SK-N-SH (cell line): ENCODE results near the gene ZC2HC1C. TPM values are rescaled to one million over a fixed set of nuclear protein-coding genes. Genes with fewer than 3 reads are reported as not detected.
A peak's percentile ranks its signal among the peaks of the same experiment; 100 is the strongest.
"Not testable (repeated sequence)": the region's sequence is repeated elsewhere in the genome, so short reads cannot be mapped to it uniquely, and the experiment has no call there.

Experiments
- CTCF ChIA-PET: fragments of 300-600, 350-600 bp; formaldehyde crosslinking; extraction: SDS; loops from one replicate; lab custom pipeline; 2021; lab: Yijun Ruan, JAX
- POLR2A ChIA-PET: fragments of 350-600 bp; sonication (Branson Sonifier 250); formaldehyde crosslinking; extraction: SDS; loops from one replicate; lab custom pipeline; 2020; ENCODE audit warnings: antibody characterized with exemption, inconsistent platforms; lab: Yijun Ruan, JAX
- DNase-seq: peaks from one replicate; pipeline ENCODE4 v3.0.0; 2012
- H2AFZ ChIP-seq: fragments of 200-600 bp; sonication (generic); 2 replicates; pipeline ENCODE4 v1.8.1; 2016; ENCODE audit warnings: antibody characterized with exemption, mild to moderate bottlenecking, low read depth
- H3F3A ChIP-seq: fragments of 200-600 bp; sonication (generic); replicated peaks from 2 replicates; pipeline ENCODE3; 2016; ENCODE audit warnings: antibody characterized with exemption, mild to moderate bottlenecking; ENCODE audit not compliant: insufficient read depth
- H3K27ac ChIP-seq, 2 experiments: fragments of 200-500 bp in 1 of 2; fragments of 200-600 bp in 1 of 2; sonication (Bioruptor generic) in 1 of 2; sonication (generic), shearing (Covaris generic) in 1 of 2; 2 replicates each; pipeline versions ENCODE4 v1.5.1 to v1.6.1; 2014 to 2016; ENCODE audit warnings: low read depth in 2 of 2, inconsistent platforms in 1 of 2, low read length in 1 of 2, mild to moderate bottlenecking in 1 of 2, mixed read lengths in 1 of 2
- H3K27me3 ChIP-seq: fragments of 200-600 bp; sonication (generic), shearing (Covaris generic); 2 replicates; pipeline ENCODE4 v1.6.1; 2016; ENCODE audit warnings: mixed run types; ENCODE audit not compliant: insufficient read depth
- H3K36me3 ChIP-seq, 2 experiments: fragments of 200-500 bp in 1 of 2; fragments of 200-600 bp in 1 of 2; sonication (Bioruptor generic) in 1 of 2; sonication (generic) in 1 of 2; replicated peaks in 1 of 2; 2 replicates each; pipeline versions ENCODE3 to v1.5.1; 2014 to 2016; ENCODE audit warnings: low read length in 1 of 2, mild to moderate bottlenecking in 1 of 2; ENCODE audit not compliant: insufficient read depth in 2 of 2, control insufficient read depth in 1 of 2
- H3K4me1 ChIP-seq, 2 experiments: fragments of 200-500 bp in 1 of 2; fragments of 200-600 bp in 1 of 2; sonication (Bioruptor generic) in 1 of 2; sonication (generic), shearing (Covaris generic) in 1 of 2; 2 replicates each; pipeline versions ENCODE4 v1.5.1 to v1.6.1; 2014 to 2016; ENCODE audit warnings: low read depth in 1 of 2, low read length in 1 of 2, mixed run types in 1 of 2; ENCODE audit not compliant: insufficient read depth in 2 of 2, control insufficient read depth in 1 of 2
- H3K4me2 ChIP-seq: fragments of 200-600 bp; sonication (generic), shearing (Covaris generic); 2 replicates; pipeline ENCODE4 v1.6.1; 2017; ENCODE audit warnings: mixed run types
- H3K4me3 ChIP-seq, 2 experiments: fragments of 200-500 bp in 1 of 2; fragments of 200-600 bp in 1 of 2; sonication (Bioruptor generic) in 1 of 2; sonication (generic), shearing (Covaris generic) in 1 of 2; 2 replicates each; pipeline versions ENCODE4 v1.5.1 to v1.8.1; 2014 to 2016; ENCODE audit warnings: low read depth in 2 of 2, inconsistent platforms in 1 of 2, low read length in 1 of 2, mild to moderate bottlenecking in 1 of 2, mixed read lengths in 1 of 2, moderate library complexity in 1 of 2
- H3K79me2 ChIP-seq: fragments of 200-600 bp; sonication (generic); 2 replicates; pipeline ENCODE4 v1.8.1; 2017; ENCODE audit warnings: mild to moderate bottlenecking; ENCODE audit not compliant: insufficient read depth
- H3K9ac ChIP-seq: fragments of 200-600 bp; sonication (generic); 2 replicates; pipeline ENCODE4 v1.6.1; 2017; ENCODE audit warnings: mixed run types
- H3K9me2 ChIP-seq: fragments of 200-600 bp; sonication (generic); 2 replicates; pipeline ENCODE4 v1.6.1; 2017; ENCODE audit warnings: mixed run types
- H3K9me3 ChIP-seq: fragments of 200-600 bp; sonication (generic); 2 replicates; pipeline ENCODE4 v1.6.1; 2017; ENCODE audit warnings: mixed run types, mild to moderate bottlenecking, moderate library complexity
- H4K20me1 ChIP-seq: fragments of 200-600 bp; sonication (generic); 2 replicates; pipeline ENCODE4 v1.6.1; 2017; ENCODE audit warnings: mild to moderate bottlenecking, mixed run types; ENCODE audit not compliant: insufficient read depth
- ELF1 ChIP-seq: IDR thresholded peaks from 2 replicates; pipeline ENCODE4 v1.4.0; 2012
- EP300 ChIP-seq, 2 experiments: IDR thresholded peaks; 2 replicates each; pipeline versions ENCODE4 v1.4.0 to v1.6.1; 2012; ENCODE audit warnings: borderline replicate concordance in 1 of 2, low read depth in 1 of 2, low read length in 1 of 2
- GATA2 ChIP-seq: sonication (generic); formaldehyde crosslinking; IDR thresholded peaks from 2 replicates; pipeline ENCODE4 v1.5.0; 2020; ENCODE audit warnings: mild to moderate bottlenecking, missing genetic modification reagents
- IRF3 ChIP-seq: fragments of 150-350 bp; IDR thresholded peaks from 2 replicates; pipeline ENCODE4 v1.6.1; 2016; ENCODE audit warnings: mild to moderate bottlenecking, low read depth, low read length
- JUND ChIP-seq: IDR thresholded peaks from 2 replicates; pipeline ENCODE4 v1.4.0; 2012
- MXI1 ChIP-seq: IDR thresholded peaks from 2 replicates; pipeline ENCODE4 v1.6.1; 2012; ENCODE audit warnings: mild to moderate bottlenecking, low read depth, low read length, improper control_type of control experiment
- POLR2AphosphoS5 ChIP-seq: IDR thresholded peaks from 2 replicates; pipeline ENCODE4 v1.6.1; 2012; ENCODE audit warnings: low read depth, low read length
- RCOR1 ChIP-seq: fragments of 150-350 bp; IDR thresholded peaks from 2 replicates; pipeline ENCODE4 v1.6.1; 2017; ENCODE audit warnings: antibody characterized with exemption, low read length
- RXRA ChIP-seq: IDR thresholded peaks from 2 replicates; pipeline ENCODE4 v1.4.0; 2012; ENCODE audit warnings: low read depth, mild to moderate bottlenecking, borderline replicate concordance
- SIN3A ChIP-seq: IDR thresholded peaks from 2 replicates; pipeline ENCODE4 v1.6.1; 2012; ENCODE audit warnings: low read depth, mild to moderate bottlenecking, low read length, moderate library complexity, borderline replicate concordance
- TCF12 ChIP-seq: IDR thresholded peaks from 2 replicates; pipeline ENCODE4 v1.4.0; 2012
- USF1 ChIP-seq: IDR thresholded peaks from 2 replicates; pipeline ENCODE4 v1.4.0; 2012; ENCODE audit warnings: low read depth, borderline replicate concordance
- YY1 ChIP-seq: IDR thresholded peaks from 2 replicates; pipeline ENCODE4 v1.4.0; 2012; ENCODE audit warnings: low read depth, mild to moderate bottlenecking
- WGBS: methylation state at CpG from one replicate; pipeline ENCODE4 v1.1.6; 2017; ENCODE audit warnings: low lambda C conversion rate; 5-methylcytosine and 5-hydroxymethylcytosine counted together
- polyA plus RNA-seq, 3 experiments: library from polyadenylated mRNA; depleted of rRNA; stranded (reverse); fragments of >200 nt; gene quantifications; 2 replicates each; pipeline ENCODE4 v1.2.3, GENCODE V29; 2012
- TF ChIP-seq, protein P1 (sequence below): fragments of 200-600 bp; sonication (generic); IDR thresholded peaks from 2 replicates; pipeline ENCODE4 v1.6.1; 2017; ENCODE audit warnings: antibody characterized with exemption, mild to moderate bottlenecking, moderate library complexity
- TF ChIP-seq, protein P2 (sequence below): IDR thresholded peaks from 2 replicates; pipeline ENCODE4; 2012

Gene ZC2HC1C
- polyA plus RNA-seq, 1 of the 3 experiments (the other 2 are of a cell fraction), result 1.2 TPM

DNA sequence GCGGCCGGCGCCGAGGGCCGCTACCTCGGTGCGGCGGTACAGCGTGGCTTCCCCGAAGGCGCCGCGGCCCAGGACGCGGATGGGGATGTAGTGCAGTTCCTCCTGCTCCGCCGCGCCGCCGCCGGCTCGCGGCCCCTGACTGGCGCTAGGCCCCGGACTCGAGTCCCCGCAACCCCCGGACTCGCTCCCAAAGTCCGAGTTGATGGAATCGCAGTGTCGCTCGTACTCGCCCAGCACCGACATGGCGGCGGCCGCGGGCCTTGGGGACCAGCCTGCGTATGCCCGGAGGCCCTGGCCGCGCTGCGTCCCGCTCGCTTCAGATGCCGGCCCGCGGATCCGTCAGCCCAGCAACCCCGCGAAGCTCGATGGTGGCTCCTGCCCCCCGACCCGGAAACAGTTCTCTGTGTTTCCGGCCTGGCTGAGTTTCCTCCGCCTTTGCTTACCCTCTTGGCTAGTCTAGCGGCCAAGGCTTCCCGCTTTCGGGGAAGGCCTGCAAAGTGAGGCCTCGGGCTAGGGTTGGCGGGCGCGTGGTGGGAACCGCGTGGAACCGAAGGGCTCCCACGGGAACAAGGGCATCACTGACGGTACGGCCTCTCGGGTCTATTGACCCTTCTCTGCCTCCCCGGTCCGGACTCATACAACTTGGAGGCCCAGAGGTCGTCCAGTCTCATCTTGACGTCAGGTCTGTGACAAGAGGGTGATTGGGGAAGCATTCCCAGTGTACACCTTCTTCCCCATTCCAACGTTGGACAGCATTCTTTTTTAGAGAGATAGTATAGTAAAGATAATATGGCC, 57.4 kb downstream of the ZC2HC1C start, which contains the start of gene NEK9 (continued):
- TF ChIP-seq, protein P1, sequence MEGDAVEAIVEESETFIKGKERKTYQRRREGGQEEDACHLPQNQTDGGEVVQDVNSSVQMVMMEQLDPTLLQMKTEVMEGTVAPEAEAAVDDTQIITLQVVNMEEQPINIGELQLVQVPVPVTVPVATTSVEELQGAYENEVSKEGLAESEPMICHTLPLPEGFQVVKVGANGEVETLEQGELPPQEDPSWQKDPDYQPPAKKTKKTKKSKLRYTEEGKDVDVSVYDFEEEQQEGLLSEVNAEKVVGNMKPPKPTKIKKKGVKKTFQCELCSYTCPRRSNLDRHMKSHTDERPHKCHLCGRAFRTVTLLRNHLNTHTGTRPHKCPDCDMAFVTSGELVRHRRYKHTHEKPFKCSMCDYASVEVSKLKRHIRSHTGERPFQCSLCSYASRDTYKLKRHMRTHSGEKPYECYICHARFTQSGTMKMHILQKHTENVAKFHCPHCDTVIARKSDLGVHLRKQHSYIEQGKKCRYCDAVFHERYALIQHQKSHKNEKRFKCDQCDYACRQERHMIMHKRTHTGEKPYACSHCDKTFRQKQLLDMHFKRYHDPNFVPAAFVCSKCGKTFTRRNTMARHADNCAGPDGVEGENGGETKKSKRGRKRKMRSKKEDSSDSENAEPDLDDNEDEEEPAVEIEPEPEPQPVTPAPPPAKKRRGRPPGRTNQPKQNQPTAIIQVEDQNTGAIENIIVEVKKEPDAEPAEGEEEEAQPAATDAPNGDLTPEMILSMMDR, result no peak
- TF ChIP-seq, protein P2, sequence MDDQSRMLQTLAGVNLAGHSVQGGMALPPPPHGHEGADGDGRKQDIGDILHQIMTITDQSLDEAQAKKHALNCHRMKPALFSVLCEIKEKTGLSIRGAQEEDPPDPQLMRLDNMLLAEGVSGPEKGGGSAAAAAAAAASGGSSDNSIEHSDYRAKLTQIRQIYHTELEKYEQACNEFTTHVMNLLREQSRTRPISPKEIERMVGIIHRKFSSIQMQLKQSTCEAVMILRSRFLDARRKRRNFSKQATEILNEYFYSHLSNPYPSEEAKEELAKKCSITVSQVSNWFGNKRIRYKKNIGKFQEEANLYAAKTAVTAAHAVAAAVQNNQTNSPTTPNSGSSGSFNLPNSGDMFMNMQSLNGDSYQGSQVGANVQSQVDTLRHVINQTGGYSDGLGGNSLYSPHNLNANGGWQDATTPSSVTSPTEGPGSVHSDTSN, result 0 out of 2 replicates have a peak, but pooled peaks have one; percentile 17
- TF ChIP-seq GATA2 (no peak), IRF3 (no peak), EP300 (IDR thresholded peaks at IDR 0.05; ENCODE audit: borderline replicate concordance in 1 of 2, low read depth in 1 of 2, low read length in 1 of 2) (0 out of 4 replicates have a peak, but pooled peaks of 1 of the 2 experiments have one; percentile 15), RCOR1 (no peak), POLR2AphosphoS5 (peak; percentile 92), YY1 (peak; percentile 84), TCF12 (no peak), ELF1 (0 out of 2 replicates have a peak, but pooled peaks have one; percentile 46), RXRA (no peak), JUND (no peak; the same call in 1 of the 2 replicates), USF1 (no peak), MXI1 (peak; percentile 74), SIN3A (peak; percentile 56; the same call in 1 of the 2 replicates)

GRCh38 chr14:75127474-75127820, 58.0 kb downstream of the ZC2HC1C start:
- Histone ChIP-seq H3K9ac (peak overlapping the region; percentile 93), H3K4me1 (peaks cover 3 to 17% of the 10 kb centered on the region in 2 experiments; a peak in 3 of 4 replicates), H2AFZ (peak overlapping the region; percentile 88), H3K36me3 (peaks cover 0 to 23% of the 10 kb centered on the region in 2 experiments), H3F3A (peaks cover 44% of the 10 kb centered on the region), H3K4me3 (peak overlapping the region; percentile 70 to 85), H3K79me2 (peaks cover 50% of the 10 kb centered on the region), H3K4me2 (peak overlapping the region; percentile 75), H3K27ac (peak overlapping the region; percentile 77 to 92)
- peak; percentile 39; the same call in 1 of the 2 replicates for TF ChIP-seq ELF1
- whole genome bisulfite sequencing, result 8% methylated on average over 16 of the region's 16 CpGs
- H3K9me3 ChIP-seq, H3K27me3 ChIP-seq, DNase-seq, H3K9me2 ChIP-seq, H4K20me1 ChIP-seq: not testable (repeated sequence)
- POLR2A ChIA-PET, result interaction anchor here (0.8 to 1.0 kb wide), 5 partner anchors 45 to 244 kb away, joined by 3 to 4 read pairs (median 3); no protein-coding TSS in a partner anchor
- CTCF ChIA-PET, result interaction anchor here (0.5 to 11.6 kb wide), 7 partner anchors 12 to 1836 kb away, joined by 3 to 237 read pairs (median 6); no protein-coding TSS in a partner anchor
